ENCODE measurements around the gene CACNA2D3.
"Not testable (repeated sequence)": the region's sequence is repeated elsewhere in the genome, so short reads cannot be mapped to it uniquely, and the experiment has no call there.

The CACNA2D3 gene

DNA sequence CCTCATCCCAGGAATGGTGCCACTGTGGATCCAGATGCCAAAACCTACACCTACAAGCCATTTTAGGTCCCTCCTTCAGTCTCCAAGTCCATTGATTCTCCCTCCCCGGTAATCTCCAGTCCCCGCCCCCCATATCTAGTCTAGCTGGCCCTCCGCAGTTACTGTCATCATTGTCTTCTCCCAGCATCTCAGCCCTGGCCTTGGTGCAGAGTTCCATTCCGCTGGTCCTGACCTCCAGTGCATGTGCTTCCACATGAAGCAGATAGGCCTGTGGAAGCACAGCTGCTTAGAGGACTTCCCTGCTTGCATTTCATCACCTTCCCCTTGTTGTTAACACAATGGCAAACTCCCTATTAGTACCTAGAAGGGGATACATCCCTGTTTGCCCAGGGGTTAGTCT is 473.7 kb downstream of the CACNA2D3 start:
- no peak for DNase-seq

DNA sequence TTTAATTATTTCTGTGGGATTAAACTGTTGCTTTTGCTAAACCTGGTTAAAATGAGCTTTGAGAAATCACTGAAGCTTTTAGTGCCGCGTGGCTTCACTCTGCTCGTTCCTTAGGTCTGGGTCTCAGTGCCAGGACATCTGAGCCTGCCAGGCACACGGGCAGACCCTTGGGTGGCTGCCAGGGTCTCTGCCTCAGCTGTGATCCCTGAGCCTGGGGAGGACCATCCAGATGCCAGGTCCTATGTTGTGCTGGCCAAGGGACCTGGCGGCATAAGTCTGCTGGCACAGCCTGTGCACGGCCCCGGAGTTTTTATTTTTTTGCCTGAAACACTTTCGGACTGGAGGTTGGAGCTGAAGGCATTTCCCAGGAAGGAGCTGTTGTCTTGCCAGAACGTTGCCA is 477.4 kb downstream of the CACNA2D3 start:
- no peak for DNase-seq

DNA sequence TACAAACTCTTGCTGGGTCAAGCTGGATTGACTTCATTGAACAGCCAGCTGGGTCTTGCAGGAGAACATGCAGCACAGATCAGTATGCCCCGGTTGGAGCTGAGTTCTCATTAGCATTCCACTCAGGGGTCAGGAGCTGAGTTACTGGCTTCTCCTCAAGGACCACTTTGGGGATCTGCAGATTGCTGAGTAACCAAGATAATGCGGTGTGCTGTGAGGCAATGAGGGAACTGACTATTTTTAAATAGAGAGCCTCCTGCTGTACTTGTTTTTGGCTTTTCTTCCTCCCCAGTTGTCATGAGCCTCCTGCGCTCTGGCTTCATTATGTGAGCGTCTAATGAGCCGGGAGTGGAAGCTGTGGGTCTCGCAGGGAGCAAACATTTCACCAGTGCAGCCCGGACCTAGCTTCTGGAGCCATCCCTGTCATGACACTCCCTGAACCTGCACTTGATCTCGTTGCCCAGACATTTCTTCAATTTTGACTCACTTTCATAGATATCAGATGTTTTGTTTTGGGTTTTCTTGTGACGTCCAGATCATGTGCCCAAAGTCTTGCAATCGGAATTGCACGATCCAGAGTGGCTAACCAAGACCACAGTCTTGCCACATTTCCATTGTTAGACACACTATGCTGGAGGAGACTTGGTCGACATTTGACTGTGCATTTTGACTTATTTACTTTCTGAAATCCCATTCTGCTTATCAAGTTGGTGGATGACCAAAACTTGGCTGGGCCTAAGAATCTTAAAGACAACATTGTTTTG is 478.3 kb downstream of the CACNA2D3 start:
- DNase-seq = no peak

DNA sequence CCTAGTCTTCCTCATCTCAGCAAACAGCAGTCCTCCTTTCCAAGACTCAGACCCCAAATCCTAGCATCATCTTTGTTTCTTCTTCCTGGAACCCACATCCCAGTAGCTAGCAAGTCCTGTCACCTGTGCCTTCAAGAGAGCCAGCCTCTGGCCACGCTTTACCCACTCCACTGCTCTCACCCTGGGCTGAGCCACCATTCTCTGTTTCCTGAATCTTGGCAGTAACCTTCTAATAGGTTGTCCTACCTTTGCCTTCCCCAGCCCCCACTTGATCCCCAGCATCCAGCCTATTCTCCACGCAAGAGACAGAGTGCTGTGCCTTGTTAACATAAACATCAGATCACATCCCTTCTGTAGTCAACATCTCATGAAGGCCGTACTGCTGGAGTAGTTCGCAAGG is 482.1 kb downstream of the CACNA2D3 start:
- DNase-seq = no peak

DNA sequence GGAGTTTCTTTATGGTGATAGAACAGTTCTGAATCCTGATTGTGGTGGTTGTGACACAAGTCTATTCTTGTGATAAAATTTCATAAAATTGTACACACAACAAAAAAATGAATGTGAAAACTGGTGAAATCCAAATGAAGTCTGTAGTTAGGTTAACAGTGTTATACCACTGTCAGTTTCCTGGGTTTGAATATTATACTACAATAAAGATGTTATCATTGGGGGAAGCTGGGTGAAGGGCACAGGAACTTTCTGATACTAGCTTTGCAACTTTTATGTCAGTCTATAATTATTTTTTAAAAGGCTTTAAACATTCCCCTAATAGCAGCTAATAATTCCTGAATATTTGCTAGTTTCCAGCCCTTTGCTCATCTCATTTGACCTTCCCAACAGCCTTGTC is 485.7 kb downstream of the CACNA2D3 start:
- DNase-seq = no peak

DNA sequence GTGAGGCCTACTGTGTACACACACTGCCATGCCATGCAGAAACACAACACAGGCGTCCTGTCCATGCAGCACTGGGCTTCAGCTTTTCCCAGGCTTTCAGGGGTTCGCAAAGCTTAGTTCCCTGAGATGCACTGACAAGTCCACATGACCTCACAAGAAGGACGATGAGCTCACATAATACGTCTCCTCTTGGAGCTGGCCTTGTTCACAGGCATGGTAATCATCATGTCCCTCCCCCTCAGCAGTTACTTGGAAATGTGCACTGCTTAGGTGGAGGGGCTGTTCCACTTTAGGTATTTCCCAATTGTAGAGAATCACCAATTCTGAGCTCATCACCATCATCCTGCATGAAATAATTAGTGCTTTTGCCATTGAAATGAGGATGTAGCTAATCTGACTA is 496.7 kb downstream of the CACNA2D3 start:
- DNase-seq = no peak

DNA sequence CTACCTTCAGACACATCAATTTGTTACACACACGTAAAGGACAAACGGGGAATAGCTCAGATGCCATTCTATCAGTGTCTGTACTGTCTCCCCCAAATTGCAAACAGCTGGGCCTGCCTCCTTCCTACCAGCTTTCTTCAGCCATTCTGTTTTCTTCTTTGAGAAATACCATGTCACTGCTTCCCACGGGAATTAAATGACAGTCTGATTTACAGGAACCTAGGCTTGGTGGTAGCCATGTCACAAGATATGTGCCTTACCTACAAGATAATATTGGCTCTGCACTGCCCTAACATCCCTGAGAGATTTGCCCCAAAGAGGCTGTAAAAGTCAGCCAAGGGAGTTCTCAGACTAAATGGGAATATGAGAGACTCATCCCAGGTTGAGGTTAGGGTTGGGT is 497.2 kb downstream of the CACNA2D3 start:
- DNase-seq = no peak

DNA sequence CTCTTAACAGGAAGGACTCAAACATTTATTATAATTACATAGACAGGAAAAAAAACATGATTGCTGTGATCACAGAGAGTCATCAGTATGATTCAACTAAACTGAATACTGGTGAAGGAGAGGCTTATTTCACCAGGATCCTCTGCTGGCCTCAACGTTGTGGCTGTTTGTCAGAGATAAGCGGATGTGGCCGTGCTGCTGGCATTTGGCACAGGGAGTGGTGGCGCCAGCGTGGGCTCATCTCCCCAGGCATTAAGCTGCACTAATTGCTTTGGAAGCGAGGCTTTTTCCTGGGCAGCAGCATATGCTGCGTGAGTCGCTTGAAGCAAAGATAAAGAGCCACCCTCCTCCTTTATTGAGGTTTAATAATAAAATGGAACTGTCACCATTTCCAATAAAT is 498.8 kb downstream of the CACNA2D3 start:
- no peak for DNase-seq

DNA sequence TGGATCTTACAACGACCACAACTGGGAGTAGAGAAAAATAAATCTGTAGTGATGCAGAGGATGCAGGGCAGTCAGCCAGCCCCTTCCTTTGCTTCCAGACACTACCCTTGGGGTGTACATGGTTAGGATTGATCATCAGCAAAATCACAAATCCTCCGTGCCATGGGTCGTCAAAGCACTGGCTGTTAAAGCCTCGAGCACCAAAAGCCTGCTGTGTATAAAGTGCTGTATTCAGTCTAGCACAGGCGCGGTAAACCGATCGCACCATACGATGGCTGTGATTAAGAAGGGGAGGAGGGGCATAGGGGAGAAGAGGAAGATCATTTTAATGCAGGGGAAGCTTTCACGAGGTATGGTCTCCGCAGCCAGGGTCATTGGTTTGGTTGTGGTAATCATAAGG is 500.3 kb downstream of the CACNA2D3 start:
- DNase-seq = no peak

DNA sequence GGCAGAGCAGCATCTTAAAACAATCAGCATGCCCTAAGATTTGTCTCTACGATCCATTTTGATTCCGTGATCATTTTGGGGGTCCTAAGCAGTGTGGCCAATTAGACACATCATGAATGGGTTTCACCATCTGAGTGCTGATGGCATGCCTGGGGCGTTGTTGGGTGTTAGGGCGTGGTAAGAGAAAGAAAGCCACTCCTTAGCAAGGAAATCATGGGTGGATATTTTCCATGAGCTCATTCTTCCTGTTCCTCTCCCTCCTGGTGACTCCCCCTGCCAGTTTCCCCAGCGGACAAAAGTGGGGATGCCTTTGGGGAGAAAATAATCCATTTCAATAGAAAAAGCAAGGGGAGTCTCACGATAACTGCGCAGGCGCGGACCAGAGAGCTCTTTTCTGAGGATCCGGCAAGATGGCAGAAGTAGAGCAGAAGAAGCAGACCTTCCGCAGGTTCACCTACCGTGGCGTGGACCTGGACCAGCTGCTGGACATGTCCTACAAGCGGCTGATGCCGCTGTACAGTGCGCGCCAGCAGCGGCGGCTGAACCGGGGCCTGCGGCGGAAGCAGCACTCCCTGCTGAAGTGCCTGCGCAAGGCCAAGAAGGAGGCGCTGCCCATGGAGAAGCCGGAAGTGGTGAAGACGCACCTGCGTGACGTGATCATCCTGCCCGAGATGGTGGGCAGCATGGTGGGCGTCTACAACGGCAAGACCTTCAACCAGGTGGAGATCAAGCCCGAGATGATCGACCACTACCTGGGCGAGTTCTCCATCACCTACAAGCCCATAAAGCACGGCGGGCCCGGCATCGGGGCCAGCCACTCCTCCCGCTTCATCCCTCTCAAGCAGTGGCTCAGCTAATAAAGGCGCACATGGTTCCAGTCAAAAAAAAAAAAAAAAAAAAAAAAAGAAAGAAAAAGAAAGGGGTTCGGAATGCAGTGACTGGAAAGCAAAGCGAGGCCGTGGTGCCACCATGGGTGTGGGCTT is 503.7 kb downstream of the CACNA2D3 start:
- DNase-seq = no peak

DNA sequence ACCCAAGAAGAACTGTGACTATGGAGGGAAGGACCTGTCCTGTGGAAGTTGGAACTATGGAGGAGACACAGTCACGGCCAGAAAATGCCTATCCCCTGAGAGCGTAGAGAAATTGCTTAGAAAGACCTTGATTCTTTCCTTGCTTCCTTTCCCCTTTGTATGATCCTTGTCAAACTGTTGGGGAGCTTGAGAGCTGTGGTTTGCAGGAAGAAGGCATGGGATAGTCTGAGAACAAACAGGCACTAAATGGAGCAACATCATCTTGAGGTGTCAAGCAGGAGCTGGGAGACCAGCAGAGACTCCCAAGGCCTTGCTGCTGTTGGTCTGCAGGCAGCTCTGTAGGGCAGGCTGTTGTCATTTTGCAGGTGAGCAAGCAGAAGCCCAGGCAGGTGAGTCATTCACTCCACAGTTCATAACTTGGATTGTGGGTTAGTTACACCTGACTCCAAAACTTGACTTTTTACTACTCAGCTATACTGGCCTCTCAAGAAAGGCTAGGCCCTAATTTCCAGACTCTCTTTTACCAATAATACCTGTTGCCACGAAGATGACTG is 506.6 kb downstream of the CACNA2D3 start:
- no peak for DNase-seq

DNA sequence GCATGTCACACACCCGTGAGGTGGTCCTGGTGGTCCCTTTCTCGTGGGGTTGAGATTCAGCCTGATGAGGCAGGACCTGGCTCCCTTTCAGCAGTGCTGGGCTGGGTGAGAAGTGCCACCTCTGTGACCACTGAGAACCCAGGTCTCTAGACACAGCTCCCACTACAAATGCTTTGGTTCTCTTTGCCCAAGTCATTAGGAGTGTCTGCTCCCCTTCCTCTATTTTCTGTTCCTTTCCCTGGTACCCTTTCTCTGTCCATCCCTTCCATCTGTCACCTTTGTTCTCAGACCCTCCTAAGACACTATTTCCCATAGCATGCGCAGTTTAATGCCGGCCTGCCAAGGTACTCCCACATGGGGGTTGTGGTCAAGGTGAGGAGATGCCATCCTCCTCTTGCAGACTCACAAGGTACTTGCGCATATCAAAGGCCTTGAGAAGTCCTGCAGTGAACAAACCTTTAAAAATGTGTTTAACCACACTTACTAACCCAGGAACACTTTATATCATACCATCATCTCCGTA is 507.8 kb downstream of the CACNA2D3 start:
- no peak for DNase-seq

DNA sequence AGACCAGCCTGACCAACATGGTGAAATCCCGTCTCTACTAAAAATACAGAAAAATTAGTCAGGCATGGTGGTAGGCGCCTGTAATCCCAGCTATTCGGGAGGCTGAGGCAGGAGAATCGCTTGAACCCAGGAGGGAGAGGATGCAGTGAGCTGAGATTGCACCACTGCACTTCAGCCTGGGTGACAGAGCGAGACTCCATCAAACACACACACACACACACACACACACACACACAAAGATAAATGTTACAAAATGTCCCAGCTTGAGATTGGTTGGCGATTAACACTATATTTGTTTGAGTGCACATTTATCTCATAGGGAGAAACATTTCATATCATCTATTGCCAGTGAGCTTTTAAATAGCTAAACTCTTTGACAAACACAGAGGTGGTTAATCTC is 508.6 kb downstream of the CACNA2D3 start:
- not testable (repeated sequence) for DNase-seq

DNA sequence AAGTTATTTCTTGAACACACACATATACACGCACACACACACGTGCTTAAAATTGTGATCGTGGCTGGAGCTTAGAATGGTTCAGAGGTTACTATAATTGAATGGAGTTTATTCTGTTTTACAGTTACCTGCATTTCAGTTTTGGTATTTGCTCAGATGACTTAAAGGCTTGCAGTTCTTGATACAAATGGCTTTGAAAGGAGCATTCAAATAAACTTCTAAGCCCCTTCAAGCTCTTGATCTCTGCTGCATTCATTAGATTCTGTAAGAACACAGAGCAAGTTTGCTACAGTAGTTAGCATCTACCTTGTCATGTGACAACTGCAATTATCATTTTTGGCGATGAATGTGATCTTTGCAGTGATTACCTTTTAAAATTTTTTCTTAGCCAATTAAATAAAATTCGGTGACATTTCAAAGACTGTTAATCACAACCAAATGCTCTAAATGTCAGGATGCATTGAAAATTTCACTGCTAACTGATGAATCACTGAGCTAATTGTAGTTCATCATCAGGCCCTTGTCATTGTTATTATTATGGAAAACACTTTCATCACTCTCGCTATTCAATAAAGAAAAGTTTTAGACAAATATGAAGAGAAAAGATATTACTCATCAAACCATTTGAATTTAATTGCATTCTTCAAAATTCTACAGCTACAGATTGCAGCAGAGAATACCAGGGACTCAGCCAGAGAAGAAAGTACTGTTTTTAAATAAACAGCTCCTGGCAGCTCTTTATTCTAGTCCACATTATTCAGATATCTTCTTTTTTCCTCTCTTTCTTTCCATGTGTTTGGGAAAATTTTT is 509.4 kb downstream of the CACNA2D3 start:
- no peak for DNase-seq

DNA sequence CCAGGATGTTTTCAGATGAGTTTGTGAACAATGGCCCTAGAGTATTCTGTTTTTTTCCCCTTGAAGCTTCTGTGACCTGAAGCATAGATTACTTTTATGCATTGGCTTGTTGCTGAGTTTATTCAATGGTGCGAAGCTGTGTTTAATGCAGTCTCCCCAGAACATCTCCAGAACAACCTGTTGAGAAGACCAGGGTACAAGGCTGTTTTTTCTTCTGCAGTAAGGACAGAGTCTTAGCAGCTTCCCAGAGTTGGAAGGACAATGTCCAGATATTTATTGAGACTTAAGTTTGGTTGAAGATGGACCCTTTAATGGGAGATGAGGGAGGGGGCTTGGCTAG is 509.9 kb downstream of the CACNA2D3 start:
- no peak for DNase-seq

DNA sequence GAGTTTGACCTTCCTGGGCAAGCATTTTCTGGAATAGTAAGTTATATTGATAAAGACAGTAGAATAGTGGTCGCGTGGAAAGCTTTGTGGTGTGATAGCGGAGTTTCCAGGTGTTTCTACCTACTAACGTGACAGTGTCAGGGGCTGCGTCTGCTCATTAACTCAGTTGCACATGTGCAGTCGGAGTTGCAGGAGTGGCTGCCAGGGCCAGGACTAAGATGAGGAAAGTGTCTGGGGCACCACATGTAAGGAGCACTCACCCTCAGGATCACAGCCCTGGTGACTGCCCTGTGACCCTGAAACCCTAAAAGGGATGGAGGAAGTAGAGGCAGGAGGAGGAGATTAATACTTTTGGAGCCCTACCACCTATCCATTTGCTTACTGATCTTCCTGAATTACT is 510.5 kb downstream of the CACNA2D3 start:
- DNase-seq = no peak

DNA sequence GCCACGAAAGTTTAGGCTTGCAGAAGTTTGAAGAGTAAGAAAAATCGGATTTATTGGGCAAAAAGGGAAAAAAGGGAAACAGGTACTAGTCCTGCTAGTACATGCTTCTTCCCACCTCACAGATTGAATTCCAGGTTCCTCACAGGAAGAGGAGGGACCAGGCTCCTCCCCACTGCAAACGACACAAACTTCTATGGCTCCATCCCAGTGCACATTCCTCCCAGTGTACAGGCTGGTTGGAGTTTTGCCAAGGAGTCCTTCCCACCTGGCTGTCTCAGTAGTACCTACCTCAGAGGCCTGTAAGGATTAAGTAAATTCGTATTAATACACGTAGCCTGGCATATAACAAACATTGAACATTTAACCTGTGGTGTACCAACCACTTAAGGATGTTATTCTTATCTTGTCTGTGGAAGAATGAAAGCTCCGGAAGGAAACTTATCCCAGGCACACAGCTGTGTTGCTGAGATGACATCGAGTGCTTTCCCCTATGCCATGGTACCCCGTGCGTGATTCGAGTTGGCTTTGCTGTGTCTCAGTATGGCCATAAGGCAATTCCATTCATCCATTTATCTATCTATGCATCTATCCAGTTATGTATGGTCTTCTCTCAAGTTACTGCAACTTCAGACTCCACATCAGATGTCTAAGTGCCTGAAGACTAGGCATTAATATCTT is 511.2 kb downstream of the CACNA2D3 start:
- DNase-seq = no peak

DNA sequence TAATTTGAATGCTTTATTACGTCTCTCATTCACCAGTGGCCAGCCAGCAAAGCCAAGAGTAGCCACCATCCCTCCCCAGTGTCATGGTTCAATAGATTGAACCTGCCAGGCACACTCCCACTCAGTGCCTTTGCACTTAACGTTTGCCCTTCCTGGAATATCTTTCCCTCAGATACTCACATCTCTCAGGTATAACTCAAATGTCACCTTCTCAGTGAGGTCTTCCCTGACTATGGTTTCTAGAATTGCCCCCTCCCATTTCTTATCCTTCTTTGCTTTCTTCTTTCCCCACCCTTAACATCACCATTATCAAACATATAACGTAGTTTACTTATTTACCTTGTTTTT is 511.7 kb downstream of the CACNA2D3 start:
- DNase-seq = no peak

DNA sequence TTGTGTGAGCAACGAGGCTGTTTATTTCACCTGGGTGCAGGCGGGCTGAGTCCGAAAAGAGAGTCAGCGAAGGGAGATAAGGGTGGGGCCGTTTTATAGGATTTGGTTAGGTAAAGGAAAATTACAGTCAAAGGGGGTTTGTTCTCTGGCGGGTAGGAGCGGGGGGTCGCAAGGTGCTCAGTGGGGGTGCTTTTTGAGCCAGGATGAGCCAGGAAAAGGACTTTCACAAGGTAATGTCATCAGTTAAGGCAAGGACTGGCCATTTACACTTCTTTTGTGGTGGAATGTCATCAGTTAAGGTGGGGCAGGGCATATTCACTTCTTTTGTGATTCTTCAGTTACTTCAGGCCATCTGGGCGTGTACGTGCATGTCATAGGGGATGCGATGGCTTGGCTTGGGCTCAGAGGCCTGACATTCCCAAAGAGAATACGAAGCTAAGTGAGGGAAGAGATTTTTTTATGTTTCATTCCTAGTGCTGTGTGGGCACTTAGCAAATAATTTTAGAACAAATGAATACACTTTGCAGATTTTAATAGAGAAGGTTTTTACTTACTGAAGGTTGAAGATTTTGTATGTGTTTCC is 517.5 kb downstream of the CACNA2D3 start:
- DNase-seq = not testable (repeated sequence)

DNA sequence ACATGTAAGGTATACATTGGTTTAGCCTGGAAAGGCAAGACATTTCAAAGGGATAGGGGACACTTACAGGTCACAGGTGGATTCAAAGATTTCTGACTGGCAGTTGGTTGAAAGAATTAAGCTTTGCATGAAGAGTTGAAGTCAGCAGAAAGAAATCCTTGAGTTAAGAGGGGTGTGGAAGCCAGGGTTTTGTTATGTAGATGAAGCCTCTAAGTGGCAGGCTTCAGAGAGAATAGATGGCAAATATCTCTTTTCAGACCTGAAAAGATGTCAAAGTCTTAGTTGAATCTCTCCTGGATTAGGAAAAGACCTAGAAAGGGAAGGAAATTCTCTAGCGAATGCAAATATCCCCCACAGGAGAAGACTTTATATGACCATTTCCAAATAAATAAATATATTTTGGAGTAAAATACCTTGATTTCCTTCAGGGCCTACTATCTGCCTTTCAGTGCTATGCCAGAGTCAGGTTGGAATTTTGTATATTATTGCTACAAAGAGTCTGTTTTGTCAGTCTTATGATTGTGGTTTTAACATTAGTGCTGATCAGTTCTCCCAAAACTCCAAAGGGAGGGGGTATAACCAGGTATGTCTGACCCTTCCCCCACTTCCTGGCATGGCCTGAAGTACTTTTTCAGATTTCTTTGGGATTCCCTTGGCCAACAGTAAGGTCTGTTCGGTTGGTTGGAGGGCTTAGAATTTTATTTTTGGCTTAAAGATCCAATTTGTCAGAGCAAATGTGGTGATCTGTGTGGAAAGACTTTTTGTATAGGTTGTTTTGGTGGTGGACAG is 519.1 kb downstream of the CACNA2D3 start:
- DNase-seq = no peak

DNA sequence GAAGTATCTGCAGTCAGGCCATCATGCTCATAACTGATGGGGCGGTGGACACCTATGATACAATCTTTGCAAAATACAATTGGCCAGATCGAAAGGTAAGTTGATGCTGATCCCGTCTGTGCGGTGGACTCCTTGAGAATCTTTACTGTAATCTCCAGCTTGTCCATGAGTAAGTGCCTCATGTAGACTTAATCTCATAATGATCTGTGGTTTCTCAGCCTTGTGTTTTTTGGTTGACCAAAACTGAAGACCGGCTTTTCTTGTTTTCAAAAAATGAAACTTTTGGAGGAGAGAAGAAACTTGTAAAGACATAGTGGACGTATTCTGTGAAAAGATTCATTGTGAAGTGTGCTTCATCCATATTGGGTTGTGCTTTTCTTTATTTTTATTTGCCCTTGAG is 519.8 kb downstream of the CACNA2D3 start:
- no peak for DNase-seq
